ENCODE measurements around the gene RAP1A.
"Not testable (repeated sequence)": the region's sequence is repeated elsewhere in the genome, so short reads cannot be mapped to it uniquely, and the experiment has no call there.

RAP1A gene

DNA sequence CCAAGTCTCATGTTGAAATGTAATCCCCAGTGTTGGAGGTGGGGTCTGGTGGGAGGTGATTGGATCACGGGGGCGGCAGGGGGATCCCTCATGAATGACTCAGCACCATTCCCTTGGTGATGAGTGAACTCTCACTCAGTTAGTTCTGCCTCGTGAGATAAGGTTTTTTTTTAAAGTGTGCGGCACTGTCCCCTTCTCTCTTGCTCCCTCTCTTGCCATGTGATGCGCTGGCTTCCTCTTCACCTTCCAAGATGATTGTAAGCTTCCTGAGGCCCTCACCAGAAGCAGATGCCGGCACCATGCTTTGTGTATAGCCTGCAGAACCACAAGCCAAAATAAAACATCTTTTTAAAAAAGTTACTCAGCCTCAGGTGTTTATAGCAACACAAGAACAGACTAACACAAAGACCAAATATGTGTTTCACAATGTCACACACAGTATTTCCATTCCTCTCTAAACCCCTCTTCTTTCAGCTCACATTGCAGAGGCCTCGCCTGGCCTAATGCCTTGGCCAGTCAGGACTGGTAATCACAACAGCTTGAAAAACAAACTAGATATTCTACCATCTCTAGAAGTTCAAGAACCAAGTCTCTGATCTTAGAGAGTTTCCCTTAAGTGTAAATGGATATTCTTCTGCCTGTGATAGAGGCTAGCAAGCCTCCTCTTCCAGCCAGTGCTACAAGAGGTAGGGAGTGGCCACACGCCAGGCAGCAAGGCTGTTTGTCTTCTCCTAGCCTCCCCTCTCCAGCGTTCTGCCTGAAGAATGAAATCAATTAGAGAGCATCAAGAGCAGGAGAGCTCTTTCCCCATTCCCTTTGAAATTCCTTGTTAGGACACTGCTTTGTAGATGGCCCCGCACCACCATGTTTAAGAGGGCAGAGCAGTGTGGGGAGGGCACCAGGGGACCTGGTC lies 19.6 kb upstream of the RAP1A start:
- DNase-seq, result no peak

- DNase-seq, result no peak
These were observed 18.7 kb upstream of the RAP1A start for GRCh38 chr1:111600886-111601386.

DNA sequence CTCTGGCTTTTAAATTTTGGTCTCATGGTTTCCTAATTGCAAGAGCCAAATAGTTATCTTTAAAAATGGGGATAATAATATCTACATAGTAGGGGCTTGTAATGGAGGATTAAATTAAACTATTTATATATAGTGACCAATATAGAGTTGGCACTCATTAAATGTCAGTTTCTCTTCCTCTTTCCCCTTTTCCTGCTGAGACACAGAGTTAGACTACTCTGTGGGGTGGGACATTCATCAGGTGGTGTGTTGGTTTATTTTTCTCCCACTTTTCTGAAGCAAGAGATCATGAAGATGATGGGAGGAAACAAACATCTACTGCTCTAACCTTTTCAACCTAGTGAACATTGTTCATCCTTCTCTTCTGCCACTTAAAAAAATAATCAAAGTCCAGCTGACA lies 17.3 kb upstream of the RAP1A start:
- no peak for DNase-seq

GRCh38 chr1:111602974-111603373 lies 16.6 kb upstream of the RAP1A start:
- DNase-seq, result no peak

DNA sequence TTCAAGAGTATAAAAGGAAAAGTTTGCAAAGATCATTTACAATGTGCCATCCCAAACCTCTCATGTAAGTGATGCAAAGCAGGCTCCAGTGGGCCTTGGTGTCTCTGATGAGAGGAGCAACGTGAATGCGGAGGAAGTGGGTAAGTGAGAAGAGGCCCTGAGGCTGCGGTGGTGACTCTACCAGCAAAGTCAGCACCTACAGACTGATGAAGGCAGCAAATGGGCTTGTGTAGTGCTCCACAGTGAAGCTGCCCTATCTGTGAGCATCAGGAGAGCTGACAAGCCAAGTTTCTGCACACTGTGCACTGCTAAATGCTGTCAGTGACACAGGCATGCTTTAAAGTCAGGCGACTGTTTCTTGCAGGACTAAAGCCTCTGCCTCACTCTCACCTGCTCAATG lies 15.6 kb upstream of the RAP1A start:
- DNase-seq, result no peak

DNA sequence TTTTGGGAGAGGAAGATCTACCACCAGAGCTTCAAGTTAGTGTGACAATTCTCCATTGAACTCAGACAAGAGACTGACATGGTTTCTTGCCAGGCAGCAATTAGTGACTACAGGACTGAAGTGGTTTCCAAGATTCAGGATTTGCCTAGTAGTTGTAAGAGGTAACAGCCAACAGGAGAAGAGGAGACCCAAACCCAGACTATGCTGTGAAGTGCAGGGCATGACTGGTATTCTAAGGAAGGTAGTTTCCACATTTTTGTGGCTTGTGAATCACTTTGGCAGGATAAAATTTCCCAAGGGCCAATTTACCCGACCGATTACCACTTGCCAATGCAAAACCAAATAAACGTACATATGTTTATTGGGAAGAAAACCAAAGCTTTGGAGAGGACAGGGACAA lies 14.7 kb upstream of the RAP1A start:
- no peak for DNase-seq

GRCh38 chr1:111605576-111605975 lies 14.0 kb upstream of the RAP1A start:
- no peak for DNase-seq

GRCh38 chr1:111606457-111607215 lies 13.0 kb upstream of the RAP1A start:
- not testable (repeated sequence) for DNase-seq

GRCh38 chr1:111608528-111608927 lies 11.1 kb upstream of the RAP1A start:
- DNase-seq, result not testable (repeated sequence)

DNA sequence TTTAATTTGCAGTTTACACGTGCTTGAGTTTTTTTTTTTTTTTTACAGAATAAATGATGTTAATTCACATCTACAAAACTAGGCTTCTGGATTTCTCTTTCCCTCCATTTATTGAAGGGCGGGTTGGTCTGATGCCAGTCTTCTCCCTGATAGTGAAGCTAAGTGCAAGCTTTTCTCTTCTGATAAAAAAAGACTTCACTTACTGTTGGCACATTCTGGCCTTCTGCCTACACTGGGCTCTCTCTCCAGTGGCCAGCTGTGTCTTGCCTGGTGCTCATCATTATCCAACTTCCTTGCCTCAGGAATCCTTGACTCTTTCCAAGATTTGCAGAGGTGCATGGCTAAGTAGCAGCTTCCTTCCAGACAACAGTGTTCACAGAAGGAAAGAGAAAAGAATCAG lies 7.6 kb upstream of the RAP1A start:
- DNase-seq, result no peak

GRCh38 chr1:111615870-111616715 lies 3.5 kb upstream of the RAP1A start:
- no peak for DNase-seq

- DNase-seq, result no peak
These were observed 1.5 kb upstream of the RAP1A start for GRCh38 chr1:111618081-111618480.

DNA sequence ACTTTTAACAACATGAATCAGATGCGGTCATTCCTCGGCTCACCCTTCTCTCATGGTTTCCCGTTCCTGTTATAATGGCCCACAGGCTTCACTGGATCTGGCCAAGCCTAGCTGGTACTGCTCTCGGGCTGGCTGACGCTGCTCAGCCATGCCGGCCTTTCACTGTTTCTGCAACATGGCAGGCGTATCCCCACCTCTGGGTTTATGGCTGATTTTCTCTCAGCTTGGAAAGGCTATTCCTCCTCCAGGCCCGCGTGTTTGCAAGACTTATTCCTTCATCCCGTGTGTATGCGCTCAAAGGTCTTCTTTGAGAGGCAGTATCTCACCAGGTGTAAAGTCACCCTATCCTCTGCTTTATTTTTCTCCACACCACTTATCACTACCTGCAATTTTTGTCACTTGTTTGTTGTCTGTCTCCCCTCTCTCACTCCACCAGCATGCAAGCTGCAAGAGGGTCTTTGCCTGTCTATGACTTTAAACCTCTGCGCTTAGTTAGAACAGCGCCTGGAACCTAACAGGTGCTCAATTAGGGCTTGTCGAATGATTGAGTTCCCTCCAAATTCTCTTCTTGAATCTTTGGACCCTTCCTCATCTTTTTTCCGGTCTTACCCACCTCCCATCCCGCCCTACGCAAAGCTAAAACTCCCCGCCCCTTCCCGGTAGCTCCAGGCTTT lies 491 bp upstream of the RAP1A start:
- no peak for DNase-seq

DNA sequence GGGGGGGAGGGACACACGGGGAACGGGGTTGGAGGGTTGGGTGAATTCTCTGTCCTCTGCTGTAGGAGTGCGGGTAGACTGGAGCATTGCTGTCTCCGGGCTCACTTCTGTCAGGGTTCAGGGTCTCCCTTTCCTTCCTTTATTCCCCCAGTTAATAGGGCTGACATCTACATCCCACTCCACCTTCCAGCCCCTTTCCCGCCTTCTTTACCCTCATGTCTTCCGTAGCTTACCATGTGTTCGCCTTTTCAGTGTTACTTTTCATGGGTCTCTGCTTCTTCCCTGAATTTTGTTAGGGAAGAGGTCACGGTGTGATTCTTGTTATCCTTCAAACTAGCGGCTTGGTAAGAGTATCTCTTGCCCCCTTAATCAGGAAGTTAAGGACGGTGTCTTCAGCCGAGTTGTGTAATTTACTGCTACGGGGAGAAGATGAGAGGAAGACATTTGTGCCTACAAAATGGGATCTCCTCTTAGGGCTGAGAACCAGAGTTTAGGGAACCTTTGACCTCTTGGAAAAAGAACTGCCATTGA lies 917 bp downstream of the RAP1A start:
- DNase-seq, result peak in 1 of 2 experiments; percentile 16

DNA sequence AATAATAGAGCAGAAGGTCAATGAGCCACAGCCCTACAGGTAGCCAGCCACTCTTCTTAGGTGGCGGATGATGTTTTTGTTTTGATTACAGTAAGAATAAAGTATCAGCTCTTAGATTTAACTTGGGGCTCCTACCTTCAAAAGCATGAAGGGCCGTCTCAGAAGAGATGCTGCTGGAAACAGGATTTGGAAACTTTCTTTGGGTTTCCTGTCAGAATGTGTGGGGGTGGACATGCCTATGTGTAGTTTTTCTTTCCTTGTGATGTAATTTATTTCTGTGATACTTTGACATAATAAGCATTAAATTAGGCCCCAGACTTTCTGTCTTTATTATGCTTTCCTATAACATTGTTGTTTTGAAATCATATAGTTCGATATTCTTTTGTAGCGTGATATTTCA lies 1.5 kb downstream of the RAP1A start:
- no peak for DNase-seq

DNA sequence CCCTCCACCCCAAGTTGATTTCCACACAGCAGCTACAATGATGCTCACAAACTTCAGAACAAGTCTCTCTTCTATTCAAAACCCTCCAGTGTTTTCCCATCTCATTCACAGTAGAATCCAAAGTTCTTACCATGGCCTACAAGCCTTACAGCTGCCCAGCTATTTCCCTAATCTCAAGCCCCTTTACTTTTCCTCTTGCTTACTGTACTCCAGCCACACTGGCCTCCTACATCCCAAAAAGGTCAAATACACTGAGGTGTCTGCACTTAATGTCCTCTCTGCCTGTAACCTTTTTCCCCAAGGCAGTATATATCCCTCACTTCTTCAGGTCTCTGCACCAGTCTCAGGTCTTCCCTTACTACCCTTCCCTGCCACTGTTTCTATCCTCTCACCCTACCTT lies 2.6 kb downstream of the RAP1A start:
- DNase-seq, result no peak

- DNase-seq, result no peak
These were observed 4.8 kb downstream of the RAP1A start for GRCh38 chr1:111624382-111624781.

DNA sequence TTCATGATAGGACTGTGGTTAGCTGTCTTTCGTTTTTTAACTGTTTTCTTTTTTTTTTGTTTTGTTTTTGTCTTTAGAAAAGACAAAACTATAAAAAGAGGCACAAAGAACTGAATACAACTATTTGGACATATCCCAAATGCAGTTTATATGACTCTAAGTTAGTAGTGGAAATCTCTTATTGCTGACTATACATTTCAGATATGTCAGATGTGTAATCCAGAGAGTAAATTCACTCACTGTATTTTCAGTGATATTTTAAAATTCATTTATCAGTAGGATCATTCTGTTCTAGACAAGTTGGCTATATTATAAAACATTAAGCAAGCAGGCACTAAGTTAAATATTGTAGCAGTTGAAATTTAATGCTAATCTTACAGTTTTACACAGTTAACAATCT lies 5.7 kb downstream of the RAP1A start:
- no peak for DNase-seq

DNA sequence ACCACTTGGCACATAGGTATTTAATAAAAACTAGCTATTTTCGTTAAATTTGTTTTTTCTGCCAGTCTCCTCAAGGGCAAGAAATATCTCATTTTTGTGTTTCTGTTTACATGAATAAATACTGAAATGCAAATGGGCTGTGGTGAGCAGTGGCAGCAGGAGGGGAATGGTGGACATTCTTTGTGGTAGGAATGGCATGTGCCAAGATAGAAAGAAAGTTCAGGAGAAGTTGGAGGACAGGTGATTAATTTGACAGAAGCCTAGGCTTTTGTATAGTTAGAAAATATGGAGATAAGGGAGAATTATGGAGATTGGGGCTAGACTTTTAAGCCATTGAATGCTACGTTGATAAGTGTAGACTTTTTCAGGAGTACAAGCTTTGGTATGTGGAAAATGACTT lies 8.6 kb downstream of the RAP1A start:
- DNase-seq, result no peak

DNA sequence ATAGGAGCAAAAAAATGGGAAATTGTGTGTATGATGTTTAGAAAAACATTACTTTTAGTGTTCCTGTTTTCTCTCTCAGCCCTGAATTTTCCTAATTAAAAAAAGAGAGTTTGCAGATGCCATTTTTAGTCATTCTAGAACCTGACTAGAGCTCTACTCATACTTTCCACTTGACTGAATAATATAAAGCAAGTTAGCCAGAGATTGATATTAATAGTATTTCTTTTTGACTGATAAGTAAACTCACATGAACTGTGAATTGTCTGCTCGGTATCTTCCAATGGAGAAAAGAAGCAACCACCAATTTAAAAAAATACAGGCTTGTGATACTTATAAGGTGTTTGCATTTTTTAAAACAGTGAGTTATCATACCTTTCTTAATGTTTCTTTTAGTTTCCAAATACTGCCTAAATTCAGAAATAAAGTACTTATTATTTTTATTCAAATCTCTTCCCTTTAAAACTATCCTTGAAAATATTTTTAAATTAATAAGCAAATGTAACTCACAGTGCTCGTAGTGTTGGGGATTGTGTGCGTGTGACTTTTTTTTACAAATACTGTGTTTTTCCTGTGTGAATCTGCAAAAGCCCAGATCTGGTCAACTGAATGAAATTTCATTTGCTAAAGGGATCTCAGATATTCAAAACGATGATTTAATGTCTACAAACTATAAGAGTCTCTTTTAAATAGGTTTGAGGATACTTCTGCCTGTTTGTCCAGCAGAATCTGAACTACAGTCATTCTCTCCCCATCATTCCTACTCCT lies 9.8 kb downstream of the RAP1A start:
- DNase-seq, result no peak

DNA sequence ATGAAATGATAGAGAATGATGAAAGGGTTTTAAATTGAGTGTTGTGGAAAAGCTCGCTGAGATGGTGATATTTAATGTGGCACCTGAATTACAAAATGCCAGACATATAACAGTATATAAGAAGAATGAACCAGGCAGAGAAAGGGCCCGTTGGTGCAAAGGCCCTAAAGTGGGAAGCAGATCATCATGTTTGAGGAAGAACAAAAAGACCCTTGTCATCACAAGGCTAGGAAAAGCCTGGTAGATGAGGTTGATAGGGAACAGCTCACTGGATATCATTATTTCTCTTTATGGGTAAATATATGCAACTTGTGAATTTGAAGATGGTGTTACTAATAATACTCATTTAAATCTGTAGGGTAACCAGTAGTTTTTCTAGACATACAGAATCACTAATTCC lies 11.0 kb downstream of the RAP1A start:
- DNase-seq, result no peak

Data from SHP77 (cell line).